H1 (cell line): Measurements from ENCODE around the gene UFD1. TPM values are rescaled to one million over a fixed set of nuclear protein-coding genes. Genes with fewer than 3 reads are reported as not detected.

ENCODE experiments used
- CTCF ChIA-PET: fragments of 300-600 bp; sonication (Branson Sonifier 250); formaldehyde crosslinking; loops from one replicate; lab custom pipeline; 2021; ENCODE audit not compliant: partially characterized antibody; lab: Charles Lee
- POLR2A ChIA-PET: fragments of 300-600 bp; sonication (Branson Sonifier 250); formaldehyde crosslinking; loops from one replicate; lab custom pipeline; 2021; ENCODE audit warnings: inconsistent platforms; ENCODE audit not compliant: partially characterized antibody; lab: Charles Lee
- DNase-seq, 2 experiments: peaks; one replicate each; pipeline versions ENCODE4 v3.0.0 to v3.0.0-alpha.2; 2010 to 2022; ENCODE audit warnings: low spot score in 2 of 2, low read depth in 1 of 2, mixed read lengths in 1 of 2
- FAIRE-seq: peaks from 2 replicates; lab custom pipeline; 2011; peaks lifted over from hg19 to GRCh38; lab: Jason Lieb, UNC
- H2AFZ ChIP-seq: 2 replicates; pipeline ENCODE4 v1.8.1; 2012; ENCODE audit warnings: low read length, inconsistent platforms
- H2AK5ac ChIP-seq: 2 replicates; pipeline ENCODE4 v1.6.1; 2013; ENCODE audit warnings: low read depth, low read length
- H2BK120ac ChIP-seq: replicated peaks from 2 replicates; pipeline ENCODE3; 2013; ENCODE audit warnings: low read depth, low read length, inconsistent platforms
- H2BK12ac ChIP-seq: 2 replicates; pipeline ENCODE4 v1.6.1; 2013; ENCODE audit warnings: low read depth, low read length
- H2BK15ac ChIP-seq: 2 replicates; pipeline ENCODE4 v1.6.1; 2013; ENCODE audit warnings: low read length
- H2BK20ac ChIP-seq: 2 replicates; pipeline ENCODE4 v1.6.1; 2013; ENCODE audit warnings: low read length
- H2BK5ac ChIP-seq: 2 replicates; pipeline ENCODE4 v1.6.1; 2013; ENCODE audit warnings: low read depth, low read length
- H3K14ac ChIP-seq: 2 replicates; pipeline ENCODE4 v1.6.1; 2013; ENCODE audit warnings: inconsistent platforms; ENCODE audit not compliant: insufficient read length
- H3K18ac ChIP-seq: 2 replicates; pipeline ENCODE4 v1.6.1; 2013; ENCODE audit warnings: low read length; ENCODE audit errors: extremely low read depth
- H3K23ac ChIP-seq: 2 replicates; pipeline ENCODE4 v1.6.1; 2013; ENCODE audit warnings: inconsistent platforms; ENCODE audit not compliant: insufficient read length
- H3K23me2 ChIP-seq: 2 replicates; pipeline ENCODE4 v1.6.1; 2013; ENCODE audit warnings: low read depth, low read length
- H3K27ac ChIP-seq: 2 replicates; pipeline ENCODE4 v1.6.1; 2011; ENCODE audit warnings: low read depth, low read length, inconsistent platforms
- H3K27me3 ChIP-seq, 4 experiments: replicated peaks in 1 of 4; 1 replicate in 1 of 4; 2 replicates in 3 of 4; pipeline versions ENCODE4 v1.6.1 to v1.8.1; 2011 to 2013; ENCODE audit warnings: low read length in 3 of 4, mild to moderate bottlenecking in 3 of 4, inconsistent platforms in 2 of 4, mixed read lengths in 2 of 4, moderate library complexity in 1 of 4; ENCODE audit not compliant: control insufficient read depth in 3 of 4, insufficient read depth in 3 of 4; ENCODE audit errors: extremely low read depth in 1 of 4
- H3K36me3 ChIP-seq, 4 experiments: 2 replicates each; pipeline versions ENCODE4 v1.6.1 to v1.8.1; 2011 to 2013; ENCODE audit warnings: mild to moderate bottlenecking in 4 of 4, low read length in 3 of 4, moderate library complexity in 2 of 4, control low read depth in 1 of 4, inconsistent platforms in 1 of 4; ENCODE audit not compliant: insufficient read depth in 4 of 4, control insufficient read depth in 2 of 4
- H3K4ac ChIP-seq: replicated peaks from 2 replicates; pipeline ENCODE3; 2013; ENCODE audit warnings: low read length, low read depth, mixed read lengths, inconsistent platforms; ENCODE audit not compliant: insufficient read length
- H3K4me1 ChIP-seq, 4 experiments: replicated peaks in 1 of 4; 1 replicate in 1 of 4; 2 replicates in 3 of 4; pipeline versions ENCODE4 v1.6.1 to v1.8.1; 2011 to 2013; ENCODE audit warnings: low read length in 3 of 4, inconsistent platforms in 2 of 4, mixed read lengths in 1 of 4; ENCODE audit not compliant: insufficient read depth in 4 of 4, control insufficient read depth in 3 of 4
- H3K4me2 ChIP-seq, 2 experiments: 2 replicates each; pipeline versions ENCODE4 v1.6.1 to v1.8.1; 2011 to 2013; ENCODE audit warnings: low read depth in 2 of 2, low read length in 2 of 2, control low read depth in 1 of 2, inconsistent platforms in 1 of 2, mild to moderate bottlenecking in 1 of 2; ENCODE audit not compliant: insufficient read depth in 1 of 2
- H3K4me3 ChIP-seq, 4 experiments: fragments of 200-600, 300-600 bp in 1 of 4; sonication (generic), shearing (Covaris generic), sonication (Bioruptor Twin) in 1 of 4; 2 replicates each; pipeline versions ENCODE4 v1.5.1 to v1.8.1; 2011 to 2016; ENCODE audit warnings: low read length in 4 of 4, low read depth in 3 of 4, control low read depth in 2 of 4, inconsistent platforms in 2 of 4, mild to moderate bottlenecking in 2 of 4, mixed read lengths in 1 of 4, moderate library complexity in 1 of 4; ENCODE audit not compliant: insufficient read depth in 2 of 4; ENCODE audit errors: extremely low read depth in 1 of 4
- H3K56ac ChIP-seq: replicated peaks from 2 replicates; pipeline ENCODE3; 2013; ENCODE audit warnings: low read depth, mild to moderate bottlenecking, mixed read lengths, low read length, inconsistent platforms; ENCODE audit not compliant: insufficient read length
- H3K79me1 ChIP-seq: 2 replicates; pipeline ENCODE4 v1.6.1; 2013; ENCODE audit warnings: low read depth, low read length, control low read depth
- H3K79me2 ChIP-seq, 2 experiments: 2 replicates each; pipeline versions ENCODE4 v1.6.1 to v1.8.1; 2012 to 2013; ENCODE audit warnings: low read length in 2 of 2, mild to moderate bottlenecking in 2 of 2, inconsistent platforms in 1 of 2; ENCODE audit not compliant: insufficient read depth in 2 of 2, control insufficient read depth in 1 of 2
- H3K9ac ChIP-seq, 4 experiments: replicated peaks in 1 of 4; 1 replicate in 1 of 4; 2 replicates in 3 of 4; pipeline versions ENCODE4 v1.6.1 to v1.8.1; 2011 to 2013; ENCODE audit warnings: low read depth in 3 of 4, low read length in 3 of 4, control low read depth in 2 of 4, mild to moderate bottlenecking in 2 of 4, moderate library complexity in 2 of 4, inconsistent platforms in 1 of 4; ENCODE audit errors: extremely low read depth in 1 of 4
- H3K9me3 ChIP-seq, 2 experiments: 2 replicates each; pipeline versions ENCODE4 v1.6.1 to v1.8.1; 2012 to 2013; ENCODE audit warnings: mild to moderate bottlenecking in 2 of 2, moderate library complexity in 2 of 2, control low read depth in 1 of 2, inconsistent platforms in 1 of 2, low read depth in 1 of 2, low read length in 1 of 2, mixed read lengths in 1 of 2; ENCODE audit not compliant: insufficient read depth in 2 of 2
- H4K20me1 ChIP-seq, 2 experiments: replicated peaks in 1 of 2; 2 replicates each; pipeline versions ENCODE3 to v1.8.1; 2011 to 2013; ENCODE audit warnings: inconsistent platforms in 2 of 2, low read length in 2 of 2, mild to moderate bottlenecking in 1 of 2; ENCODE audit not compliant: insufficient read depth in 2 of 2, control insufficient read depth in 1 of 2
- H4K5ac ChIP-seq: 2 replicates; pipeline ENCODE4 v1.6.1; 2013; ENCODE audit warnings: low read length, low read depth, mixed read lengths, inconsistent platforms; ENCODE audit not compliant: insufficient read length
- H4K8ac ChIP-seq: 2 replicates; pipeline ENCODE4 v1.8.0; 2013; ENCODE audit warnings: mild to moderate bottlenecking, moderate library complexity, low read length, inconsistent platforms; ENCODE audit not compliant: insufficient read depth; ENCODE audit errors: extremely low read depth
- H4K91ac ChIP-seq: replicated peaks from 2 replicates; pipeline ENCODE3; 2013; ENCODE audit warnings: low read length, mixed read lengths, inconsistent platforms; ENCODE audit not compliant: insufficient read length
- E2F6 ChIP-seq: IDR thresholded peaks from 2 replicates; pipeline ENCODE4 v1.6.1; 2012; ENCODE audit warnings: inconsistent platforms
- RXRA ChIP-seq: IDR thresholded peaks from 2 replicates; pipeline ENCODE4 v1.6.1; 2011; ENCODE audit warnings: low read depth, mild to moderate bottlenecking, low read length, moderate library complexity; ENCODE audit not compliant: insufficient read depth
- WGBS, 2 experiments: shearing (Covaris generic) in 1 of 2; methylation state at CpG; one replicate each; pipeline versions ENCODE4 v1.1.6 to v1.1.7; 2013 to 2015; ENCODE audit warnings: low lambda C conversion rate in 2 of 2, mixed read lengths in 2 of 2, inconsistent platforms in 1 of 2, low coverage in 1 of 2, missing lambda C conversion rate in 1 of 2; ENCODE audit not compliant: insufficient replicate concordance in 2 of 2, insufficient coverage in 1 of 2, insufficient read length in 1 of 2; ENCODE audit errors: extremely low coverage in 1 of 2, missing lambda C conversion rate in 1 of 2; 5-methylcytosine and 5-hydroxymethylcytosine counted together
- polyA plus RNA-seq, 7 experiments: library from polyadenylated mRNA; depleted of rRNA in 3 of 7; stranded (reverse) in 5 of 7; unstranded in 2 of 7; fragments of >200 nt in 5 of 7; fragments of 200-250 nt in 2 of 7; gene quantifications; 1 replicate in 5 of 7; 2 replicates in 1 of 7; 4 replicates in 1 of 7; pipeline versions ENCODE4 v1.2.1 to v1.2.3, GENCODE V29; 2011 to 2013; ENCODE audit warnings: missing spikeins in 2 of 7, mixed read lengths in 2 of 7
- total RNA-seq: library from RNA; stranded (reverse); fragmentation: NEBNext Ultra II Directional; extraction: Animal tissue kit (Norgen Biotek cat#: 25700); gene quantifications from 2 replicates; pipeline ENCODE4 v1.2.1, GENCODE V29; 2021

UFD1 gene
- total and polyA plus RNA-seq, 2 of the 8 experiments (the other 6 are each of a cell fraction or from before 2014, with no cell fraction given), result 74.6 to 116 TPM

- peak within 1 kb of the TSS; percentile 61; the same call in 1 of the 2 replicates for H2AK5ac ChIP-seq
- no peak within 1 kb of the TSS for H2BK20ac ChIP-seq
- peak within 1 kb of the TSS; percentile 90 to 97 for H3K4me2 ChIP-seq
- H3K56ac ChIP-seq, result no peak within 1 kb of the TSS
- no peak within 1 kb of the TSS for H2BK120ac ChIP-seq
- peak within 1 kb of the TSS; percentile 22; the same call in 1 of the 2 replicates for H2BK12ac ChIP-seq
- no peak within 1 kb of the TSS for H2AFZ ChIP-seq
- 8% methylated on average over 42 of the region's 69 CpGs; no CpG with 5 or more reads in 1 of the 2 experiments for WGBS, 2 experiments
- peaks cover 16% of the 10 kb centered on the region; the same call in 1 of the 2 replicates for H3K23me2 ChIP-seq
- no peak within 1 kb of the TSS for H2BK5ac ChIP-seq
- peaks cover 0 to 15% of the 10 kb centered on the region in 2 experiments for H4K20me1 ChIP-seq
- no peaks in the 10 kb centered on the region for H3K79me2 ChIP-seq
- peaks cover 0 to 45% (median 35%) of the 10 kb centered on the region in 4 experiments; a peak in 6 of 7 replicates for H3K27me3 ChIP-seq
- no peak within 1 kb of the TSS for H3K14ac ChIP-seq
- DNase-seq, result peak in 1 of 2 experiments; percentile 89
- no peaks in the 10 kb centered on the region for H3K36me3 ChIP-seq
- H3K27ac ChIP-seq, result no peak within 1 kb of the TSS
- H3K23ac ChIP-seq, result no peak within 1 kb of the TSS
- peak within 1 kb of the TSS; percentile 27 to 61 (median 40) for H3K4me3 ChIP-seq
- H3K79me1 ChIP-seq, result no peaks in the 10 kb centered on the region
- no peak within 1 kb of the TSS for H3K9ac ChIP-seq
- no peaks in the 10 kb centered on the region for H3K9me3 ChIP-seq
- H3K4ac ChIP-seq, result no peak within 1 kb of the TSS
- no peak within 1 kb of the TSS for H4K5ac ChIP-seq
- H4K8ac ChIP-seq, result peak within 1 kb of the TSS; percentile 83
- H3K18ac ChIP-seq, result peak within 1 kb of the TSS; percentile 66
- ChIA-PET POLR2A (interaction anchor here (1.5 kb wide), 1 partner anchor 30 kb away, joined by 4 read pairs; no protein-coding TSS in a partner anchor), CTCF (interaction anchor here (1.0 to 1.5 kb wide), 3 partner anchors 30 to 105 kb away, joined by 3 to 4 read pairs (median 3); no protein-coding TSS in a partner anchor)
- no peak for FAIRE-seq
- peak within 1 kb of the TSS; percentile 31; the same call in 1 of the 2 replicates for H2BK15ac ChIP-seq
- H3K4me1 ChIP-seq, result peaks cover 0 to 15% (median 13%) of the 10 kb centered on the region in 4 experiments; a peak in 6 of 7 replicates
- peak within 1 kb of the TSS; percentile 55 for H4K91ac ChIP-seq
- TF ChIP-seq E2F6 (peak; percentile 10; the same call in 1 of the 2 replicates), RXRA (no peak)
Observed at GRCh38 chr22:19524170-19525115, 45.5 kb upstream of the UFD1 start, which contains the start of gene CLDN5. Gene CLDN5 (minus strand): TSS chr22:19524410. CDS start chr22:19524255, 155 bp downstream.
